Ovary (tissue), 9 donors: ENCODE results near the gene ACSL6. TPM values are rescaled to one million over a fixed set of nuclear protein-coding genes. Genes with fewer than 3 reads are reported as not detected.

ENCODE experiments used
- DNase-seq, 5 donors: peaks; one replicate each; pipeline ENCODE4 v3.0.0-alpha.2; 2019 to 2020
- H3K27ac ChIP-seq, 2 donors: fragments of 200-600 bp; one replicate each; pipeline versions ENCODE4 v1.5.1 to v1.8.0; 2019 to 2022
- H3K27me3 ChIP-seq: fragments of 200-600 bp; one replicate; pipeline ENCODE4 v1.8.0; 2022
- H3K36me3 ChIP-seq: fragments of 200-600 bp; sonication (generic); one replicate; pipeline ENCODE4 v1.5.1; 2019
- H3K4me1 ChIP-seq: one replicate; pipeline ENCODE4 v1.8.1; 2013; ENCODE audit warnings: mild to moderate bottlenecking, moderate library complexity; ENCODE audit not compliant: insufficient read depth
- H3K4me3 ChIP-seq: fragments of 200-600 bp; sonication (generic); one replicate; pipeline ENCODE4 v1.5.1; 2017
- H3K9me3 ChIP-seq, 2 donors: fragments of 200-600 bp in 1 of 2; sonication (generic) in 1 of 2; one replicate each; pipeline versions ENCODE4 v1.5.1 to v1.8.1; 2013 to 2019; ENCODE audit warnings: mild to moderate bottlenecking in 1 of 2, moderate library complexity in 1 of 2
- CTCF ChIP-seq, 3 donors: fragments of 450-650 bp in 2 of 3; fragments of 200-600 bp in 1 of 3; IDR thresholded peaks; one replicate each; pipeline versions ENCODE4 v1.5.1 to v1.8.0; 2016 to 2022; ENCODE audit warnings: antibody characterized with exemption in 3 of 3, mild to moderate bottlenecking in 1 of 3
- EP300 ChIP-seq: sonication (generic); formaldehyde crosslinking; IDR thresholded peaks from one replicate; pipeline ENCODE4 v1.6.1; 2017; ENCODE audit warnings: antibody characterized with exemption
- POLR2A ChIP-seq: fragments of 450-650 bp; IDR thresholded peaks from one replicate; pipeline ENCODE4 v1.6.1; 2017; ENCODE audit warnings: antibody characterized with exemption, mild to moderate bottlenecking, moderate library complexity
- WGBS, 3 donors: extraction: QIAGEN DNeasy Blood & Tissue Kit in 1 of 3; methylation state at CpG; one replicate each; pipeline versions ENCODE4 v1.1.5 to v1.1.7; 2013 to 2017; 5-methylcytosine and 5-hydroxymethylcytosine counted together
- intact Hi-C, 4 donors: fragments of 100-400 bp; cut with DNase I; formaldehyde crosslinking; loops; one replicate each; pipeline versions ENCODE4 v1.11.0 to v1.15.1; 2022 to 2023
- polyA plus RNA-seq, 2 donors: library from polyadenylated mRNA; stranded (reverse); fragments of 200-250 nt in 1 of 2; fragments of 350-450 nt in 1 of 2; fragmentation: Illumina TruSeq in 1 of 2; extraction: RNeasy Lipid Tissue Mini Kit (QIAGEN cat#74804) in 1 of 2; gene quantifications; one replicate each; pipeline ENCODE4 v1.2.3, GENCODE V29; 2013 to 2014
- total RNA-seq, 7 donors: library from RNA; depleted of rRNA in 2 of 7; stranded (reverse); fragments of >200 nt in 2 of 7; fragmentation: NEBNext Ultra II Directional in 3 of 7; extraction: Animal tissue kit (Norgen Biotek cat#: 25700) in 3 of 7; gene quantifications; one replicate each; pipeline versions ENCODE4 v1.1.0 to v1.2.4, GENCODE V29; 2016 to 2023
- donor health status: DM: no; HTN: no; CAD: no; lungs with moderate emphysema.
- donor health status: DM: no; HTN: no; CAD: no.
- donor health status: Bipolar disorder and iron deficiency.
- donor health status: DM: yes; HTN: yes; CAD: no.
- donor health status: DM: no; HTN: no; CAD: no.
- donor health status: DM: yes; HTN: yes; CAD: no.

The ACSL6 gene
- total and polyA plus RNA-seq, 9 donors, result 0.07 to 0.65 (median 0.22) TPM; not detected in 1

- Histone ChIP-seq H3K4me3 (no peak overlapping the region), H3K36me3 (no peaks in the 10 kb centered on the region), H3K27me3 (no peaks in the 10 kb centered on the region), H3K9me3 (no peaks in the 10 kb centered on the region), H3K4me1 (no peaks in the 10 kb centered on the region), H3K27ac (no peak overlapping the region)
- TF ChIP-seq CTCF (IDR thresholded peaks at IDR 0.05) (no peak), EP300 (no peak), POLR2A (no peak)
- intact Hi-C loops, result no loop called here
- 66 to 72% (median 68%) methylated on average over 6 of the region's 6 CpGs for WGBS, 3 donors
- DNase-seq, result no peak
Measured at GRCh38 chr5:131996210-131997025, 15.0 kb downstream of the ACSL6 start.

GRCh38 chr5:131994533-131995226 is 16.8 kb downstream of the ACSL6 start:
- H3K27me3 ChIP-seq, result no peaks in the 10 kb centered on the region
- H3K36me3 ChIP-seq, result no peaks in the 10 kb centered on the region
- no peak for DNase-seq
- WGBS, 3 donors, result 64 to 74% (median 69%) methylated on average over 7 of the region's 7 CpGs
- H3K9me3 ChIP-seq, result no peaks in the 10 kb centered on the region
- TF ChIP-seq EP300, result no peak
- no peak for TF ChIP-seq POLR2A
- no peak for TF ChIP-seq CTCF (IDR thresholded peaks at IDR 0.05)
- H3K4me3 ChIP-seq, result no peak overlapping the region
- no peaks in the 10 kb centered on the region for H3K4me1 ChIP-seq
- H3K27ac ChIP-seq, result no peak overlapping the region
- intact Hi-C loops, result no loop called here

GRCh38 chr5:131994090-131994489 is 17.4 kb downstream of the ACSL6 start:
- Histone ChIP-seq H3K4me3 (no peak overlapping the region), H3K36me3 (no peaks in the 10 kb centered on the region), H3K27me3 (no peaks in the 10 kb centered on the region), H3K9me3 (no peaks in the 10 kb centered on the region), H3K27ac (no peak overlapping the region), H3K4me1 (no peaks in the 10 kb centered on the region)
- intact Hi-C loops, result no loop called here
- WGBS, 3 donors, result 77 to 89% (median 88%) methylated on average over 6 to 7 of the region's 7 CpGs
- no peak for DNase-seq
- TF ChIP-seq EP300, result no peak
- TF ChIP-seq POLR2A, result no peak
- no peak for TF ChIP-seq CTCF (IDR thresholded peaks at IDR 0.05)

GRCh38 chr5:131993676-131994075 is 17.8 kb downstream of the ACSL6 start:
- Histone ChIP-seq H3K9me3 (no peaks in the 10 kb centered on the region), H3K36me3 (no peaks in the 10 kb centered on the region), H3K27ac (no peak overlapping the region), H3K27me3 (no peaks in the 10 kb centered on the region), H3K4me3 (no peak overlapping the region), H3K4me1 (no peaks in the 10 kb centered on the region)
- no peak for DNase-seq
- WGBS, 3 donors, result 79 to 84% (median 81%) methylated on average over 4 of the region's 4 CpGs
- TF ChIP-seq EP300 (no peak), CTCF (IDR thresholded peaks at IDR 0.05) (no peak), POLR2A (no peak)
- intact Hi-C loops, result no loop called here
